Sigmoid colon (tissue), 7 donors: ENCODE measurements around the gene ZYX. TPM values are rescaled to one million over a fixed set of nuclear protein-coding genes. Genes with fewer than 3 reads are reported as not detected.
"Not testable (repeated sequence)": the region's sequence is repeated elsewhere in the genome, so short reads cannot be mapped to it uniquely, and the experiment has no call there.

Experiments
- DNase-seq: peaks from one replicate; pipeline ENCODE4 v3.0.0-alpha.2; 2019
- H3K27ac ChIP-seq, 4 donors: fragments of 200-600 bp; sonication (generic); one replicate each; pipeline ENCODE4 v1.5.1; 2016 to 2019; ENCODE audit warnings: mild to moderate bottlenecking in 1 of 4
- H3K27me3 ChIP-seq, 3 donors: fragments of 200-600 bp; sonication (generic); one replicate each; pipeline ENCODE4 v1.5.1; 2019; ENCODE audit warnings: mild to moderate bottlenecking in 1 of 3
- H3K36me3 ChIP-seq, 4 donors: fragments of 200-600 bp; sonication (generic); one replicate each; pipeline ENCODE4 v1.5.1; 2016 to 2019
- H3K4me1 ChIP-seq, 4 donors: fragments of 200-600 bp; sonication (generic); one replicate each; pipeline ENCODE4 v1.5.1; 2017 to 2019
- H3K4me3 ChIP-seq, 4 donors: fragments of 200-600 bp; sonication (generic); one replicate each; pipeline ENCODE4 v1.5.1; 2017 to 2019; ENCODE audit warnings: mild to moderate bottlenecking in 2 of 4, moderate library complexity in 1 of 4
- H3K9me3 ChIP-seq, 4 donors: fragments of 200-600 bp in 3 of 4; sonication (generic) in 3 of 4; one replicate each; pipeline versions ENCODE4 v1.5.1 to v1.6.1; 2013 to 2019
- CTCF ChIP-seq, 4 experiments: fragments of 450-650 bp in 3 of 4; fragments of 200-600 bp in 1 of 4; IDR thresholded peaks; one replicate each; pipeline ENCODE4 v1.5.1; 2016 to 2019; ENCODE audit warnings: antibody characterized with exemption in 4 of 4, mild to moderate bottlenecking in 3 of 4, moderate library complexity in 2 of 4
- EP300 ChIP-seq, 4 donors: sonication (generic); formaldehyde crosslinking; IDR thresholded peaks; one replicate each; pipeline ENCODE4 v1.6.1; 2017; ENCODE audit warnings: antibody characterized with exemption in 4 of 4
- POLR2A ChIP-seq, 2 donors: fragments of 450-650 bp; IDR thresholded peaks; one replicate each; pipeline ENCODE4 v1.6.1; 2016; ENCODE audit warnings: antibody characterized with exemption in 2 of 2, mild to moderate bottlenecking in 2 of 2, moderate library complexity in 2 of 2
- POLR2AphosphoS5 ChIP-seq, 4 donors: sonication (generic); formaldehyde crosslinking; IDR thresholded peaks; one replicate each; pipeline ENCODE4 v1.6.1; 2017; ENCODE audit warnings: antibody characterized with exemption in 4 of 4
- WGBS, 2 donors: extraction: QIAGEN DNeasy Blood & Tissue Kit; methylation state at CpG; one replicate each; pipeline ENCODE4 v1.1.7; 2013; 5-methylcytosine and 5-hydroxymethylcytosine counted together
- intact Hi-C: fragments of 100-400 bp; cut with DNase I; formaldehyde crosslinking; loops from one replicate; pipeline ENCODE4 v1.15.1; 2023
- polyA plus RNA-seq, 3 donors: library from polyadenylated mRNA; stranded (reverse); fragments of 200-250 nt; gene quantifications; one replicate each; pipeline ENCODE4 v1.2.3, GENCODE V29; 2013
- total RNA-seq, 4 donors: library from RNA; depleted of rRNA; stranded (reverse); fragments of >200 nt; gene quantifications; one replicate each; pipeline ENCODE4 v1.1.0, GENCODE V29; 2016
- donor health status: healthy with polysubstance abuse.
- donor health status: Bipolar disorder and iron deficiency.
- donor health status: healthy.

ZYX gene
- total and polyA plus RNA-seq, 7 donors = 34.4 to 218 (median 82.4) TPM

GRCh38 chr7:143391462-143392404 is 10.6 kb downstream of the ZYX start:
- Histone ChIP-seq H3K9me3 (no peaks in the 10 kb centered on the region), H3K4me1 (peaks cover 0 to 67% (median 66%) of the 10 kb centered on the region in 4 donors), H3K36me3 (peaks cover 22 to 50% (median 34%) of the 10 kb centered on the region in 4 donors), H3K4me3 (peak overlapping the region in 2 of 4 donors; percentile 1 to 6), H3K27ac (peak overlapping the region; percentile 97 to 100 (median 100)), H3K27me3 (no peaks in the 10 kb centered on the region)
- DNase-seq = peak; percentile 91
- TF ChIP-seq POLR2AphosphoS5 (IDR thresholded peaks at IDR 0.05) (peak; percentile 69 to 89 (median 76)), CTCF (IDR thresholded peaks at IDR 0.05) (no peak), POLR2A (IDR thresholded peaks at IDR 0.05) (peak in 1 of 2 donors; percentile 44)
- intact Hi-C loops = no loop called here
- WGBS, 2 donors = 69 to 72% methylated on average over 24 of the region's 24 CpGs

- H3K4me1 ChIP-seq = peaks cover 0 to 60% (median 59%) of the 10 kb centered on the region in 4 donors
- H3K27me3 ChIP-seq, intact Hi-C loops, H3K4me3 ChIP-seq, H3K9me3 ChIP-seq: not testable (repeated sequence)
- peaks cover 22 to 50% (median 33%) of the 10 kb centered on the region in 4 donors for H3K36me3 ChIP-seq
- H3K27ac ChIP-seq = peak overlapping the region; percentile 97 to 100 (median 100)
- DNase-seq = peak; percentile 67
- WGBS, 2 donors = 91 to 97% methylated on average over 8 of the region's 8 CpGs
These were observed 11.3 kb downstream of the ZYX start for GRCh38 chr7:143392427-143392826.

GRCh38 chr7:143392875-143393266 is 11.7 kb downstream of the ZYX start:
- DNase-seq = no peak
- intact Hi-C loops = no loop called here
- TF ChIP-seq CTCF (IDR thresholded peaks at IDR 0.05) = no peak
- no peak for TF ChIP-seq POLR2A (IDR thresholded peaks at IDR 0.05)
- Histone ChIP-seq H3K36me3 (peaks cover 22 to 47% (median 32%) of the 10 kb centered on the region in 4 donors), H3K27me3 (no peaks in the 10 kb centered on the region), H3K27ac (peak overlapping the region; percentile 97 to 100 (median 100)), H3K4me3 (no peak overlapping the region), H3K4me1 (peaks cover 0 to 56% (median 55%) of the 10 kb centered on the region in 4 donors), H3K9me3 (no peaks in the 10 kb centered on the region)
- WGBS, 2 donors = 97% methylated on average over 6 of the region's 6 CpGs

GRCh38 chr7:143393267-143394041 is 12.3 kb downstream of the ZYX start:
- H3K4me1 ChIP-seq = peaks cover 0 to 50% (median 49%) of the 10 kb centered on the region in 4 donors
- no peaks in the 10 kb centered on the region for H3K27me3 ChIP-seq
- peak; percentile 61 for DNase-seq
- TF ChIP-seq POLR2AphosphoS5 (IDR thresholded peaks at IDR 0.05) (peak in 1 of 4 donors; percentile 45), EP300 (IDR thresholded peaks at IDR 0.05) (no peak), CTCF (IDR thresholded peaks at IDR 0.05) (no peak), POLR2A (IDR thresholded peaks at IDR 0.05) (no peak)
- intact Hi-C loops = no loop called here
- H3K27ac ChIP-seq = peak overlapping the region in 3 of 4 donors; percentile 100
- WGBS, 2 donors = 87 to 90% methylated on average over 14 of the region's 14 CpGs
- H3K4me3 ChIP-seq = no peak overlapping the region
- no peaks in the 10 kb centered on the region for H3K9me3 ChIP-seq
- peaks cover 20 to 41% (median 27%) of the 10 kb centered on the region in 4 donors for H3K36me3 ChIP-seq

GRCh38 chr7:143394068-143394467 is 12.9 kb downstream of the ZYX start:
- H3K4me1 ChIP-seq = peaks cover 0 to 45% (median 44%) of the 10 kb centered on the region in 4 donors
- WGBS, 2 donors = 95 to 97% methylated on average over 6 of the region's 6 CpGs
- H3K27ac ChIP-seq = peak overlapping the region in 2 of 4 donors; percentile 100
- intact Hi-C loops = no loop called here
- DNase-seq = no peak
- H3K4me3 ChIP-seq = no peak overlapping the region
- H3K9me3 ChIP-seq = no peaks in the 10 kb centered on the region
- TF ChIP-seq POLR2A (IDR thresholded peaks at IDR 0.05) (no peak), EP300 (IDR thresholded peaks at IDR 0.05) (no peak), CTCF (IDR thresholded peaks at IDR 0.05) (no peak), POLR2AphosphoS5 (IDR thresholded peaks at IDR 0.05) (no peak)
- H3K27me3 ChIP-seq = no peaks in the 10 kb centered on the region
- H3K36me3 ChIP-seq = peaks cover 13 to 35% (median 21%) of the 10 kb centered on the region in 4 donors
